GM23338 (cell line): ENCODE measurements around the gene RHOV. TPM values are rescaled to one million over a fixed set of nuclear protein-coding genes. Genes with fewer than 3 reads are reported as not detected.

ENCODE experiments used
- ATAC-seq: fragments of 200-7000 bp; cut with Tn5 transposase; 3 replicates; pipeline ENCODE4 v1.9.1; 2020
- DNase-seq: peaks from one replicate; pipeline ENCODE4 v3.0.0-alpha.2; 2015; ENCODE audit warnings: low spot score
- H2AFZ ChIP-seq: fragments of 200-600 bp; sonication (generic); 2 replicates; pipeline ENCODE4 v1.8.0; 2016; ENCODE audit warnings: antibody characterized with exemption, mild to moderate bottlenecking, moderate library complexity
- H3F3A ChIP-seq: fragments of 200-600 bp; sonication (generic); replicated peaks from 2 replicates; pipeline ENCODE4 v1.8.0; 2017; ENCODE audit warnings: antibody characterized with exemption, mixed run types, low read depth
- H3K27ac ChIP-seq: fragments of 200-600 bp; sonication (generic); 2 replicates; pipeline ENCODE4 v1.6.1; 2016; ENCODE audit warnings: low read depth
- H3K27me3 ChIP-seq: fragments of 200-600 bp; sonication (generic); 2 replicates; pipeline ENCODE4 v1.8.0; 2016; ENCODE audit warnings: mild to moderate bottlenecking, mixed run types, moderate library complexity; ENCODE audit not compliant: insufficient read depth
- H3K36me3 ChIP-seq: fragments of 200-600 bp; sonication (generic); 2 replicates; pipeline ENCODE4 v1.8.0; 2016; ENCODE audit warnings: mild to moderate bottlenecking; ENCODE audit not compliant: insufficient read depth
- H3K4me1 ChIP-seq: fragments of 200-600 bp; sonication (generic); 2 replicates; pipeline ENCODE4 v1.8.0; 2016; ENCODE audit warnings: mild to moderate bottlenecking, moderate library complexity; ENCODE audit not compliant: insufficient read depth
- H3K4me2 ChIP-seq: fragments of 200-600 bp; sonication (generic); 2 replicates; pipeline ENCODE4 v1.7.1; 2017; ENCODE audit warnings: mixed run types
- H3K4me3 ChIP-seq: fragments of 200-600 bp; sonication (generic); 2 replicates; pipeline ENCODE4 v1.6.1; 2016; ENCODE audit warnings: mixed run types
- H3K79me2 ChIP-seq: fragments of 200-600 bp; sonication (generic); replicated peaks from 2 replicates; pipeline ENCODE4 v1.8.0; 2017; ENCODE audit warnings: mild to moderate bottlenecking; ENCODE audit not compliant: insufficient read depth
- H3K9me2 ChIP-seq: fragments of 200-600 bp; sonication (generic); 2 replicates; pipeline ENCODE4 v1.8.0; 2017; ENCODE audit not compliant: insufficient read depth
- H4K20me1 ChIP-seq: fragments of 200-600 bp; sonication (generic); replicated peaks from 2 replicates; pipeline ENCODE4 v1.8.0; 2017; ENCODE audit warnings: mild to moderate bottlenecking; ENCODE audit not compliant: insufficient read depth
- H3K27ac Mint-ChIP-seq: 2 replicates; pipeline ENCODE4 v1.8.0; 2020; ENCODE audit warnings: inconsistent platforms, mild to moderate bottlenecking, moderate library complexity, mixed read lengths
- H3K27me3 Mint-ChIP-seq: 3 replicates; pipeline ENCODE4 v1.8.0; 2022; ENCODE audit warnings: low read depth, mild to moderate bottlenecking, moderate library complexity, mixed read lengths, inconsistent platforms; ENCODE audit not compliant: insufficient read depth, poor library complexity
- H3K36me3 Mint-ChIP-seq: 3 replicates; pipeline ENCODE4 v1.8.0; 2021; ENCODE audit warnings: low read depth, mild to moderate bottlenecking, inconsistent platforms, moderate library complexity, mixed read lengths
- H3K4me1 Mint-ChIP-seq: 3 replicates; pipeline ENCODE4 v1.8.0; 2020; ENCODE audit warnings: mild to moderate bottlenecking, inconsistent platforms, mixed read lengths
- H3K4me3 Mint-ChIP-seq: 3 replicates; pipeline ENCODE4 v1.8.0; 2021; ENCODE audit warnings: moderate library complexity, mild to moderate bottlenecking, inconsistent platforms, mixed read lengths
- H3K9me3 Mint-ChIP-seq: 3 replicates; pipeline ENCODE4 v1.8.0; 2020; ENCODE audit warnings: moderate library complexity, mild to moderate bottlenecking, inconsistent platforms, mixed read lengths
- CREB1 ChIP-seq: fragments of 250-450 bp; sonication (Bioruptor Pico); IDR thresholded peaks from 2 replicates; pipeline ENCODE4 v1.5.0; 2020; ENCODE audit warnings: low read depth, mild to moderate bottlenecking, moderate library complexity
- CTCF ChIP-seq, 2 experiments: fragments of 200-600 bp in 1 of 2; sonication (generic) in 1 of 2; conservative IDR thresholded peaks; 2 replicates each; pipeline versions ENCODE4 v1.5.1 to v1.6.1; 2016 to 2017; ENCODE audit warnings: antibody characterized with exemption in 2 of 2, low read depth in 2 of 2, mild to moderate bottlenecking in 2 of 2, moderate library complexity in 1 of 2
- ETS1 ChIP-seq: IDR thresholded peaks from 2 replicates; pipeline ENCODE4 v1.6.1; 2016; ENCODE audit warnings: antibody characterized with exemption
- EZH2 ChIP-seq: fragments of 200-600 bp; sonication (generic); IDR thresholded peaks from one replicate; pipeline ENCODE4 v1.8.0; 2017; ENCODE audit warnings: antibody characterized with exemption, mild to moderate bottlenecking, low read depth; ENCODE audit not compliant: unreplicated experiment
- EZH2phosphoT487 ChIP-seq: fragments of 200-600 bp; sonication (generic); IDR thresholded peaks from one replicate; pipeline ENCODE4 v1.8.1; 2018; ENCODE audit warnings: antibody characterized with exemption; ENCODE audit not compliant: unreplicated experiment
- JUNB ChIP-seq: IDR thresholded peaks from one replicate; pipeline ENCODE4 v1.6.1; 2016; ENCODE audit warnings: antibody characterized with exemption; ENCODE audit not compliant: unreplicated experiment
- NANOG ChIP-seq: IDR thresholded peaks from 2 replicates; pipeline ENCODE4 v1.6.1; 2016; ENCODE audit warnings: antibody characterized with exemption, borderline replicate concordance
- POLR2AphosphoS5 ChIP-seq: IDR thresholded peaks from 2 replicates; pipeline ENCODE4 v1.6.1; 2016; ENCODE audit warnings: antibody characterized with exemption, low read depth
- REST ChIP-seq: IDR thresholded peaks from one replicate; pipeline ENCODE4 v1.6.1; 2018; ENCODE audit warnings: antibody characterized with exemption; ENCODE audit not compliant: unreplicated experiment
- STAT1 ChIP-seq: IDR thresholded peaks from one replicate; pipeline ENCODE4 v1.6.1; 2016; ENCODE audit warnings: antibody characterized with exemption; ENCODE audit not compliant: unreplicated experiment
- ZNF114 ChIP-seq: fragments of 250-450 bp; sonication (Bioruptor Pico); IDR thresholded peaks from 2 replicates; pipeline ENCODE4 v1.5.0; 2020; ENCODE audit warnings: mild to moderate bottlenecking, moderate library complexity
- ZNF331 ChIP-seq: fragments of 250-450 bp; sonication (Bioruptor Pico); IDR thresholded peaks from 2 replicates; pipeline ENCODE4 v1.5.0; 2020; ENCODE audit warnings: low read depth, mild to moderate bottlenecking, moderate library complexity
- polyA plus RNA-seq: library from polyadenylated mRNA; unstranded; fragments of >200 nt; fragmentation: Nextera tagmentation; extraction: Ambion mirVana; gene quantifications from 2 replicates; pipeline ENCODE4 v1.2.1, GENCODE V29; 2016
- total RNA-seq: library from RNA; depleted of rRNA; stranded (reverse); fragments of >200 nt; shearing (Covaris generic); gene quantifications from 2 replicates; pipeline ENCODE4 v1.2.3, GENCODE V29; 2014

RHOV gene
- total and polyA plus RNA-seq, 2 experiments from 2014 or later, result 4.4 to 4.7 TPM

GRCh38 chr15:40901053-40901443, 27.0 kb upstream of the RHOV start (continued):
- TF ChIP-seq CTCF (conservative IDR thresholded peaks at IDR 0.05; ENCODE audit: low read depth in 2 of 2) (no peak), ETS1 (no peak), REST (no peak), ZNF331 (CRISPR knock-in tag) (no peak), JUNB (no peak), EZH2 (no peak), EZH2phosphoT487 (no peak), STAT1 (no peak), ZNF114 (no peak), NANOG (no peak), POLR2AphosphoS5 (no peak)

- Mint-ChIP-seq H3K9me3 (no peaks in the 10 kb centered on the region; the same call in 2 of the 3 replicates), H3K27ac (no peak overlapping the region), H3K4me3 (no peak overlapping the region), H3K4me1 (peaks cover 7% of the 10 kb centered on the region; the same call in 2 of the 3 replicates), H3K36me3 (peaks cover 84% of the 10 kb centered on the region), H3K27me3 (peaks cover 18% of the 10 kb centered on the region)
- peaks cover 12% of the 10 kb centered on the region; the same call in 1 of the 2 replicates for H3F3A ChIP-seq
- no peak overlapping the region for H3K4me3 ChIP-seq
- no peaks in the 10 kb centered on the region; the same call in 1 of the 2 replicates for H3K4me1 ChIP-seq
- H3K27ac ChIP-seq, result no peak overlapping the region
- no peak overlapping the region for H2AFZ ChIP-seq
- no peak overlapping the region for H3K4me2 ChIP-seq
- H3K9me2 ChIP-seq, result no peaks in the 10 kb centered on the region
- no peak for ATAC-seq
- H4K20me1 ChIP-seq, result peaks cover 18% of the 10 kb centered on the region
- H3K79me2 ChIP-seq, result peaks cover 20% of the 10 kb centered on the region
- H3K36me3 ChIP-seq, result peaks cover 23% of the 10 kb centered on the region
- no peaks in the 10 kb centered on the region for H3K27me3 ChIP-seq
- no peak for DNase-seq
- no peak for TF ChIP-seq REST
- TF ChIP-seq POLR2AphosphoS5, result no peak
- TF ChIP-seq JUNB, result no peak
- TF ChIP-seq ETS1, result no peak
- no peak for TF ChIP-seq NANOG
- no peak for TF ChIP-seq CREB1 (CRISPR knock-in tag)
Observed at GRCh38 chr15:40900256-40901052, 26.4 kb upstream of the RHOV start.
